GM23248 (cell line): Measurements from ENCODE around the gene GNB1.

Experiments used
- EZH2 ChIP-seq: fragments of 200-600 bp; sonication (generic); IDR thresholded peaks from 2 replicates; pipeline ENCODE4 v1.6.1; 2018; ENCODE audit warnings: antibody characterized with exemption, mild to moderate bottlenecking; ENCODE audit not compliant: insufficient read depth, poor library complexity, severe bottlenecking
- EZH2phosphoT487 ChIP-seq: fragments of 200-600 bp; sonication (generic); IDR thresholded peaks from 2 replicates; pipeline ENCODE4 v1.6.1; 2018; ENCODE audit warnings: antibody characterized with exemption, moderate library complexity, mild to moderate bottlenecking, low read depth; ENCODE audit not compliant: insufficient read depth

GRCh38 chr1:1889090-1889750, 1.7 kb downstream of the GNB1 start:
- no peak for TF ChIP-seq EZH2
- TF ChIP-seq EZH2phosphoT487, result no peak
